A673 (cell line): ENCODE data around the gene KIF26B. TPM values are rescaled to one million over a fixed set of nuclear protein-coding genes. Genes with fewer than 3 reads are reported as not detected.

Experiments
- BruUV-seq: library from RNA; stranded (reverse); fragments of 400-500 nt; replicated peaks from 2 replicates; lab custom pipeline; 2021; lab: Mats Ljungman, UMichigan
- CTCF ChIA-PET: fragments of 300-600 bp; sonication (Branson Sonifier 250); formaldehyde crosslinking; loops from one replicate; lab custom pipeline; 2022; ENCODE audit warnings: antibody characterized with exemption; lab: Charles Lee
- POLR2A ChIA-PET: fragments of 300-600 bp; sonication (Branson Sonifier 250); formaldehyde crosslinking; loops from one replicate; lab custom pipeline; 2022; ENCODE audit warnings: antibody characterized with exemption; ENCODE audit not compliant: low non-redundant PET; lab: Charles Lee
- DNase-seq: peaks from one replicate; pipeline ENCODE4 v3.0.0-alpha.2; 2015; ENCODE audit warnings: low spot score
- H3K27ac ChIP-seq: fragments of 200-600 bp; sonication (generic); 2 replicates; pipeline ENCODE4 v1.5.1; 2016; ENCODE audit warnings: mixed run types, low read depth, mild to moderate bottlenecking, mixed read lengths, antibody characterized with exemption, low read length; ENCODE audit not compliant: poor library complexity, severe bottlenecking
- H3K27me3 ChIP-seq: fragments of 200-600 bp; sonication (generic); replicated peaks from 2 replicates; pipeline ENCODE4 v1.6.1; 2017; ENCODE audit warnings: mixed run types, low read depth, mild to moderate bottlenecking, mixed read lengths, antibody characterized with exemption, low read length; ENCODE audit not compliant: insufficient read depth, poor library complexity
- H3K36me3 ChIP-seq: fragments of 200-600 bp; sonication (generic); 2 replicates; pipeline ENCODE4 v1.6.1; 2016; ENCODE audit warnings: mixed run types, mild to moderate bottlenecking, mixed read lengths, antibody characterized with exemption, low read length; ENCODE audit not compliant: insufficient read depth, poor library complexity, severe bottlenecking
- H3K4me1 ChIP-seq: fragments of 200-600 bp; sonication (generic); 2 replicates; pipeline ENCODE4 v1.6.1; 2017; ENCODE audit warnings: mixed run types, mild to moderate bottlenecking, mixed read lengths, antibody characterized with exemption, low read length; ENCODE audit not compliant: insufficient read depth, poor library complexity, severe bottlenecking
- H3K4me3 ChIP-seq: fragments of 200-600 bp; sonication (generic); 2 replicates; pipeline ENCODE4 v1.5.1; 2016; ENCODE audit warnings: low read depth, mixed run types, mild to moderate bottlenecking, mixed read lengths, low read length; ENCODE audit not compliant: poor library complexity, severe bottlenecking
- H3K9me3 ChIP-seq: fragments of 200-600 bp; sonication (generic); 2 replicates; pipeline ENCODE4 v1.6.1; 2016; ENCODE audit warnings: mixed run types, low read depth, mild to moderate bottlenecking, mixed read lengths, antibody characterized with exemption, low read length; ENCODE audit not compliant: poor library complexity, severe bottlenecking
- EZH2 ChIP-seq: fragments of 200-600 bp; sonication (generic); IDR thresholded peaks from 2 replicates; pipeline ENCODE4 v1.6.1; 2017; ENCODE audit warnings: borderline replicate concordance, low read depth, mild to moderate bottlenecking, mixed read lengths, antibody characterized with exemption, low read length; ENCODE audit not compliant: poor library complexity, severe bottlenecking
- intact Hi-C: fragments of 100-400 bp; cut with micrococcal nuclease; formaldehyde crosslinking; loops from one replicate; pipeline ENCODE4 v1.10.0; 2022; ENCODE audit not compliant: unreplicated experiment
- total RNA-seq: library from RNA; stranded (reverse); gene quantifications from 2 replicates; pipeline ENCODE4 v1.2.3, GENCODE V29; 2021
- TF ChIP-seq, protein P1 (sequence below): fragments of 300-800, 200-600 bp; sonication (generic); conservative IDR thresholded peaks from 2 replicates; pipeline ENCODE4 v1.5.1; 2017; ENCODE audit warnings: low read depth, mild to moderate bottlenecking, antibody characterized with exemption, low read length, moderate library complexity, mixed read lengths

KIF26B gene
- total RNA-seq, 1 experiment from 2014 or later: not detected

DNA sequence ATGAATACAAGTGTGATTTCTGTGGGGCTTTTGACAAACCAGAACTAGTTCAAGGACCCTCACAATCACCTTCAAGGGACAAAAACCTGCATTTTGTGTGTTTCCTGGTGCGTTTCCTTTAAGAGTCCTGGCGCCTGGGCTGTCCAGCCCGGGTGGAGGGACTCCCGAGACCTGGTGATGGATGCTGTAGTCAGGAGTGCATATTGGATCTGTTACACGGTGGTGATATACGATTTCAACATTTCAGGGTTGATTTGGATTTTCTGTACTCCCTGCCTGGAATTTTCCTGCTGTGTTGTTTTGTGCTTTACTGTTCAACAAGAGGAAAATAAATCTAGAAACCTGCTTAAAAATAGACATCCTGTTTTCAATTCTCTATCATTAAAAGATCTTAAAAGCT is 162.0 kb downstream of the KIF26B start:
- BruUV-seq: no TSS peak
- DNase-seq: no peak
- intact Hi-C loops: no loop called here
- TF ChIP-seq EZH2: no peak
- TF ChIP-seq, protein P1, sequence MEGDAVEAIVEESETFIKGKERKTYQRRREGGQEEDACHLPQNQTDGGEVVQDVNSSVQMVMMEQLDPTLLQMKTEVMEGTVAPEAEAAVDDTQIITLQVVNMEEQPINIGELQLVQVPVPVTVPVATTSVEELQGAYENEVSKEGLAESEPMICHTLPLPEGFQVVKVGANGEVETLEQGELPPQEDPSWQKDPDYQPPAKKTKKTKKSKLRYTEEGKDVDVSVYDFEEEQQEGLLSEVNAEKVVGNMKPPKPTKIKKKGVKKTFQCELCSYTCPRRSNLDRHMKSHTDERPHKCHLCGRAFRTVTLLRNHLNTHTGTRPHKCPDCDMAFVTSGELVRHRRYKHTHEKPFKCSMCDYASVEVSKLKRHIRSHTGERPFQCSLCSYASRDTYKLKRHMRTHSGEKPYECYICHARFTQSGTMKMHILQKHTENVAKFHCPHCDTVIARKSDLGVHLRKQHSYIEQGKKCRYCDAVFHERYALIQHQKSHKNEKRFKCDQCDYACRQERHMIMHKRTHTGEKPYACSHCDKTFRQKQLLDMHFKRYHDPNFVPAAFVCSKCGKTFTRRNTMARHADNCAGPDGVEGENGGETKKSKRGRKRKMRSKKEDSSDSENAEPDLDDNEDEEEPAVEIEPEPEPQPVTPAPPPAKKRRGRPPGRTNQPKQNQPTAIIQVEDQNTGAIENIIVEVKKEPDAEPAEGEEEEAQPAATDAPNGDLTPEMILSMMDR: no peak
- ChIA-PET CTCF (no interaction called here), POLR2A (interaction anchor here (0.7 kb wide), 1 partner anchor 690 kb away, joined by 4 read pairs; no protein-coding TSS in a partner anchor)
- H3K27me3 ChIP-seq: peaks cover 7% of the 10 kb centered on the region
- H3K27ac ChIP-seq: no peak overlapping the region
- no peaks in the 10 kb centered on the region for H3K9me3 ChIP-seq
- H3K4me3 ChIP-seq: no peak overlapping the region
- no peaks in the 10 kb centered on the region for H3K36me3 ChIP-seq
- no peaks in the 10 kb centered on the region for H3K4me1 ChIP-seq

DNA sequence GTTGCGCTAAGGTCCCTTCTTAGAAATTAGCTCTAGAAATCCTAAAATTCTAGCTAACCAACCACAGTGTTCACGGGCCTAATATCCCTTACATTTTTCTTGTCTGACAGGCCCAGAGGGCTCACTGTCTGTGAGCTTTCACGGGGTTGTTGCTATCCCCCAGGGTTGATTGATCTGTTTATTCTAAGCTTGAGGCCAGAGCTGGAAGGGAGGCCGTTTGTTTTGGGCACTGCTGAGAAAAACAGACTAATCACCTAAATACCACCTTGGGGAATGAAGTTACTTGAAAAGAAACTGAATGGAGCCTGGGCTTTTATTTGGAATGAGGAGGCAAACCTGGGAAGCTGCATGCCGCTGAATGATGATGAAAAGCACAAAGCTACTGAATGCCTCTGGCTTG is 162.4 kb downstream of the KIF26B start:
- H3K9me3 ChIP-seq: no peaks in the 10 kb centered on the region
- H3K4me3 ChIP-seq: no peak overlapping the region
- H3K27ac ChIP-seq: no peak overlapping the region
- H3K4me1 ChIP-seq: no peaks in the 10 kb centered on the region
- BruUV-seq: no TSS peak
- H3K36me3 ChIP-seq: no peaks in the 10 kb centered on the region
- DNase-seq: no peak
- peaks cover 7% of the 10 kb centered on the region for H3K27me3 ChIP-seq
- intact Hi-C loops: no loop called here
- CTCF ChIA-PET: no interaction called here
- TF ChIP-seq, protein P1: no peak
- TF ChIP-seq EZH2: no peak
- POLR2A ChIA-PET: interaction anchor here (0.7 kb wide), 1 partner anchor 689 kb away, joined by 4 read pairs; no protein-coding TSS in a partner anchor

DNA sequence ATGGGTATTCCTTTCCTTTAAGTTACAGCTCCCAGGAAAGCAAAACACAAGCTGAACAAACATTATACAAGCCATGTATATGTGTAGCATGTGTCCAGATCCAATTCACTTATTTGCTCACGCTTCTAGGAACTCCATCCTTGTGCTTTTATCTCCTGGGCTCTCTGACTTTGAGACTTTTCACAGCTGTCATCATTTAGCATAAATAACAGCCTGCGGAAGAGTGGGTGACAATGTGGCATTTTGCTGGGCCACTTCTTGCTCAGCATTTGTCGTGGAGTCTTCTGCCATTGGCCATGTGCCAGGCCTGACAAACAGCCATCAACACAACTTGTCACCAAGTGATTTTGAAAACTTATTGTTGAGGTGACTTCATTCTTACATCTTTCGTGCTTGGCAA is 164.3 kb downstream of the KIF26B start:
- Histone ChIP-seq H3K27ac (no peak overlapping the region), H3K27me3 (peaks cover 8% of the 10 kb centered on the region), H3K9me3 (no peaks in the 10 kb centered on the region), H3K4me1 (no peaks in the 10 kb centered on the region), H3K36me3 (no peaks in the 10 kb centered on the region), H3K4me3 (no peak overlapping the region)
- no TSS peak for BruUV-seq
- ChIA-PET POLR2A (no interaction called here), CTCF (no interaction called here)
- TF ChIP-seq EZH2: no peak
- TF ChIP-seq, protein P1: no peak
- intact Hi-C loops: no loop called here
- no peak for DNase-seq
